Ishikawa (cell line): ENCODE data around the gene IPCEF1.

Source experiments
- CEBPB ChIP-seq: IDR thresholded peaks from 2 replicates; pipeline ENCODE4 v1.6.1; 2012
- EGR1 ChIP-seq: IDR thresholded peaks from 2 replicates; pipeline ENCODE4 v1.6.1; 2012
- EP300 ChIP-seq: IDR thresholded peaks from 2 replicates; pipeline ENCODE4 v1.6.1; 2012; ENCODE audit warnings: borderline replicate concordance
- FOXM1 ChIP-seq: IDR thresholded peaks from 2 replicates; pipeline ENCODE4 v1.6.1; 2012; ENCODE audit warnings: low read depth, borderline replicate concordance
- MAX ChIP-seq: IDR thresholded peaks from 2 replicates; pipeline ENCODE4 v1.6.1; 2012
- NFIC ChIP-seq: IDR thresholded peaks from 2 replicates; pipeline ENCODE4 v1.6.1; 2012
- RAD21 ChIP-seq: IDR thresholded peaks from 2 replicates; pipeline ENCODE4 v1.6.1; 2012; ENCODE audit warnings: low read depth
- REST ChIP-seq: IDR thresholded peaks from 2 replicates; pipeline ENCODE4 v1.6.1; 2012; ENCODE audit warnings: low read depth, mild to moderate bottlenecking
- USF1 ChIP-seq: IDR thresholded peaks from 2 replicates; pipeline ENCODE4 v1.6.1; 2012
- YY1 ChIP-seq: IDR thresholded peaks from 2 replicates; pipeline ENCODE4 v1.6.1; 2012; ENCODE audit warnings: low read depth

GRCh38 chr6:154218787-154219186 lies 137.8 kb downstream of the IPCEF1 start:
- TF ChIP-seq EP300: no peak
- TF ChIP-seq USF1: no peak
- TF ChIP-seq CEBPB: no peak
- no peak for TF ChIP-seq NFIC
- no peak for TF ChIP-seq EGR1
- no peak for TF ChIP-seq RAD21
- no peak for TF ChIP-seq MAX
- no peak for TF ChIP-seq FOXM1
- TF ChIP-seq YY1: no peak
- no peak for TF ChIP-seq REST
